Heart right ventricle (tissue), 16 donors: ENCODE results near the gene EFCAB7. TPM values are rescaled to one million over a fixed set of nuclear protein-coding genes. Genes with fewer than 3 reads are reported as not detected.
A peak's percentile ranks its signal among the peaks of the same experiment; 100 is the strongest.

Experiments
- ATAC-seq, 8 donors: fragments of 200-7000 bp; cut with Tn5 transposase; one replicate each; pipeline ENCODE4 v1.9.1; 2020; ENCODE audit warnings: mild to moderate bottlenecking in 8 of 8, moderate library complexity in 8 of 8, moderate number of reproducible peaks in 1 of 8
- DNase-seq, 2 donors: peaks; one replicate each; pipeline ENCODE4 v3.0.0-alpha.2; 2020
- H3K27ac ChIP-seq, 10 donors: fragments of 200-600 bp; sonication (generic) in 2 of 10; one replicate each; pipeline versions ENCODE4 v1.5.0 to v1.8.0; 2020 to 2022; ENCODE audit warnings: mild to moderate bottlenecking in 3 of 10
- H3K27me3 ChIP-seq, 7 donors: fragments of 200-600 bp; one replicate each; pipeline ENCODE4 v1.8.0; 2021 to 2022; ENCODE audit warnings: mild to moderate bottlenecking in 2 of 7
- H3K36me3 ChIP-seq, 9 donors: fragments of 200-600 bp; sonication (generic) in 1 of 9; one replicate each; pipeline versions ENCODE4 v1.5.0 to v1.8.0; 2020 to 2022; ENCODE audit warnings: mild to moderate bottlenecking in 2 of 9
- H3K4me1 ChIP-seq, 9 donors: fragments of 200-600 bp; sonication (generic) in 1 of 9; one replicate each; pipeline versions ENCODE4 v1.5.0 to v1.8.0; 2020 to 2022; ENCODE audit warnings: mild to moderate bottlenecking in 4 of 9
- H3K4me3 ChIP-seq, 10 donors: fragments of 200-600 bp; sonication (generic) in 2 of 10; one replicate each; pipeline versions ENCODE4 v1.5.0 to v1.8.0; 2020 to 2022; ENCODE audit warnings: mild to moderate bottlenecking in 7 of 10, moderate library complexity in 2 of 10
- H3K9me3 ChIP-seq, 11 donors: fragments of 200-600 bp in 10 of 11; sonication (generic) in 2 of 11; one replicate each; pipeline versions ENCODE4 v1.5.0 to v1.8.0; 2013 to 2022; ENCODE audit warnings: mild to moderate bottlenecking in 2 of 11, control low read depth in 1 of 11, moderate library complexity in 1 of 11
- CTCF ChIP-seq, 9 donors: fragments of 200-600 bp; sonication (generic) in 2 of 9; IDR thresholded peaks; one replicate each; pipeline versions ENCODE4 v1.5.0 to v1.8.0; 2021 to 2022; ENCODE audit warnings: antibody characterized with exemption in 9 of 9, mild to moderate bottlenecking in 5 of 9, moderate library complexity in 1 of 9
- WGBS, 2 donors: extraction: QIAGEN DNeasy Blood & Tissue Kit; methylation state at CpG; one replicate each; pipeline ENCODE4 v1.1.7; 2013; ENCODE audit warnings: inconsistent platforms in 1 of 2; 5-methylcytosine and 5-hydroxymethylcytosine counted together
- intact Hi-C, 10 donors: fragments of 100-400 bp; cut with DNase I; formaldehyde crosslinking; loops; one replicate each; pipeline versions ENCODE4 v1.11.1 to v1.14.2; 2022
- polyA plus RNA-seq, 2 donors: library from polyadenylated mRNA; stranded (reverse); fragments of 200-250 nt; gene quantifications; one replicate each; pipeline ENCODE4 v1.2.3, GENCODE V29; 2013
- total RNA-seq, 10 donors: library from RNA; stranded (reverse); fragmentation: NEBNext Ultra II Directional in 3 of 10; extraction: Animal tissue kit (Norgen Biotek cat#: 25700) in 3 of 10; gene quantifications; one replicate each; pipeline versions ENCODE4 v1.2.1 to v1.2.4, GENCODE V29; 2021 to 2023
- donor health status: Arrhythmogenic right ventricular cardiomyopathy.
- donor health status: ischemic (EF 13 %, LVEDD 7.1; RV severe dilation, severe dysfunction).
- donor health status: healthy with polysubstance abuse.
- donor health status: DM: no; HTN: yes; CAD: no.
- donor health status: DM: no; HTN: no; CAD: no.
- donor health status: ischemic (EF 25% LVEDD 6.9; RV normal size, moderate dysfunction).
- donor health status: ischemic (EF 25% LVEDD 5.7; RV mildly dilated, moderate dysfunction).
- donor health status: healthy.
- donor health status: DM: yes; HTN: yes; CAD: no.
- donor health status: Ischemic cardiomyopathy.
- donor health status: ischemic (EF 35%, LVEDD 5.7; RV mildly dilated, moderate dysfunction).
- donor health status: nonischemic (EF 11% LVEDD 7.7; RV severe dilation, severe dysfunction).
- donor health status: DM: yes; HTN: yes; CAD: no.
- donor health status: PGD.
- donor health status: ischemic (EF 29% LVEDD 5.4; RV normal size, mild dysfunction).
- donor health status: nonischemic (EF 23%, LVEDD 6.1; RV moderate dilation, normal function).

EFCAB7 gene
- total and polyA plus RNA-seq, 12 donors = 2.3 to 10.7 (median 8.1) TPM

GRCh38 chr1:63615768-63616420 is 92.6 kb downstream of the EFCAB7 start:
- Histone ChIP-seq H3K36me3 (no peaks in the 10 kb centered on the region), H3K4me3 (no peak overlapping the region), H3K27me3 (no peaks in the 10 kb centered on the region), H3K9me3 (no peaks in the 10 kb centered on the region), H3K27ac (no peak overlapping the region), H3K4me1 (peaks cover 0 to 43% (median 10%) of the 10 kb centered on the region in 9 donors)
- TF ChIP-seq CTCF (IDR thresholded peaks at IDR 0.05) = peak; percentile 60 to 84 (median 81)
- intact Hi-C loops = loop anchor here (2.0 to 10.0 kb wide), 9 partner anchors 516 to 631 kb away; no protein-coding TSS in a partner anchor
- ATAC-seq (peak in 7 of 8 donors; percentile 59 to 67 (median 63)), DNase-seq (peak in 1 of 2 donors; percentile 60)
- WGBS, 2 donors = 33 to 36% methylated on average over 6 of the region's 6 CpGs

- intact Hi-C loops = loop anchor here (2.0 to 10.0 kb wide), 8 partner anchors 515 to 630 kb away; no protein-coding TSS in a partner anchor
- TF ChIP-seq CTCF (IDR thresholded peaks at IDR 0.05) = no peak
- ATAC-seq (no peak), DNase-seq (no peak)
- H3K9me3 ChIP-seq = no peaks in the 10 kb centered on the region
- 87 to 93% methylated on average over 6 of the region's 6 CpGs for WGBS, 2 donors
- no peaks in the 10 kb centered on the region for H3K36me3 ChIP-seq
- H3K4me1 ChIP-seq = peaks cover 0 to 44% (median 19%) of the 10 kb centered on the region in 9 donors
- H3K27me3 ChIP-seq = no peaks in the 10 kb centered on the region
- H3K4me3 ChIP-seq = no peak overlapping the region
- no peak overlapping the region for H3K27ac ChIP-seq
Measured at GRCh38 chr1:63617450-63617849, 94.1 kb downstream of the EFCAB7 start.

- DNase-seq (no peak), ATAC-seq (no peak)
- Histone ChIP-seq H3K4me1 (peaks cover 0 to 44% (median 23%) of the 10 kb centered on the region in 9 donors), H3K27ac (no peak overlapping the region), H3K4me3 (no peak overlapping the region), H3K9me3 (no peaks in the 10 kb centered on the region), H3K27me3 (no peaks in the 10 kb centered on the region), H3K36me3 (no peaks in the 10 kb centered on the region)
- intact Hi-C loops = loop anchor here in 9 of 10 donors (2.0 to 10.0 kb wide), 6 partner anchors 514 to 629 kb away; no protein-coding TSS in a partner anchor
- no peak for TF ChIP-seq CTCF (IDR thresholded peaks at IDR 0.05)
Measured at GRCh38 chr1:63618011-63618410, 94.7 kb downstream of the EFCAB7 start.

GRCh38 chr1:63619558-63619957 is 96.2 kb downstream of the EFCAB7 start:
- H3K27ac ChIP-seq = no peak overlapping the region
- H3K4me1 ChIP-seq = peaks cover 0 to 49% (median 33%) of the 10 kb centered on the region in 9 donors
- TF ChIP-seq CTCF (IDR thresholded peaks at IDR 0.05) = no peak
- no peak overlapping the region for H3K4me3 ChIP-seq
- no peaks in the 10 kb centered on the region for H3K27me3 ChIP-seq
- no peaks in the 10 kb centered on the region for H3K9me3 ChIP-seq
- ATAC-seq = no peak
- intact Hi-C loops = loop anchor here in 9 of 10 donors (2.0 to 10.0 kb wide), 6 partner anchors 513 to 628 kb away; no protein-coding TSS in a partner anchor
- no peaks in the 10 kb centered on the region for H3K36me3 ChIP-seq
- WGBS, 2 donors = 74 to 94% methylated on average over 4 of the region's 4 CpGs
- no peak for DNase-seq
